ENCODE data around the gene ATP5F1D.

- TF ChIP-seq EZH2 (IDR thresholded peaks at IDR 0.05; ENCODE audit: low read length, unreplicated experiment) (no peak), CTCF (conservative IDR thresholded peaks at IDR 0.05; ENCODE audit: low read depth, low read length) (no peak), EZH2phosphoT487 (IDR thresholded peaks at IDR 0.05; ENCODE audit: borderline replicate concordance, low read length) (no peak)
Measured at GRCh38 chr19:1234051-1234954, 7.2 kb upstream of the ATP5F1D start.

Measured in PC-3 (cell line).